Heart right ventricle (tissue), 16 donors: ENCODE measurements around the gene TECR. TPM values are rescaled to one million over a fixed set of nuclear protein-coding genes. Genes with fewer than 3 reads are reported as not detected.

Experiments
- ATAC-seq, 8 donors: fragments of 200-7000 bp; cut with Tn5 transposase; one replicate each; pipeline ENCODE4 v1.9.1; 2020; ENCODE audit warnings: mild to moderate bottlenecking in 8 of 8, moderate library complexity in 8 of 8, moderate number of reproducible peaks in 1 of 8
- DNase-seq, 2 donors: peaks; one replicate each; pipeline ENCODE4 v3.0.0-alpha.2; 2020
- H3K27ac ChIP-seq, 10 donors: fragments of 200-600 bp; sonication (generic) in 2 of 10; one replicate each; pipeline versions ENCODE4 v1.5.0 to v1.8.0; 2020 to 2022; ENCODE audit warnings: mild to moderate bottlenecking in 3 of 10
- H3K27me3 ChIP-seq, 7 donors: fragments of 200-600 bp; one replicate each; pipeline ENCODE4 v1.8.0; 2021 to 2022; ENCODE audit warnings: mild to moderate bottlenecking in 2 of 7
- H3K36me3 ChIP-seq, 9 donors: fragments of 200-600 bp; sonication (generic) in 1 of 9; one replicate each; pipeline versions ENCODE4 v1.5.0 to v1.8.0; 2020 to 2022; ENCODE audit warnings: mild to moderate bottlenecking in 2 of 9
- H3K4me1 ChIP-seq, 9 donors: fragments of 200-600 bp; sonication (generic) in 1 of 9; one replicate each; pipeline versions ENCODE4 v1.5.0 to v1.8.0; 2020 to 2022; ENCODE audit warnings: mild to moderate bottlenecking in 4 of 9
- H3K4me3 ChIP-seq, 10 donors: fragments of 200-600 bp; sonication (generic) in 2 of 10; one replicate each; pipeline versions ENCODE4 v1.5.0 to v1.8.0; 2020 to 2022; ENCODE audit warnings: mild to moderate bottlenecking in 7 of 10, moderate library complexity in 2 of 10
- H3K9me3 ChIP-seq, 11 donors: fragments of 200-600 bp in 10 of 11; sonication (generic) in 2 of 11; one replicate each; pipeline versions ENCODE4 v1.5.0 to v1.8.0; 2013 to 2022; ENCODE audit warnings: mild to moderate bottlenecking in 2 of 11, control low read depth in 1 of 11, moderate library complexity in 1 of 11
- CTCF ChIP-seq, 9 donors: fragments of 200-600 bp; sonication (generic) in 2 of 9; IDR thresholded peaks; one replicate each; pipeline versions ENCODE4 v1.5.0 to v1.8.0; 2021 to 2022; ENCODE audit warnings: antibody characterized with exemption in 9 of 9, mild to moderate bottlenecking in 5 of 9, moderate library complexity in 1 of 9
- WGBS, 2 donors: extraction: QIAGEN DNeasy Blood & Tissue Kit; methylation state at CpG; one replicate each; pipeline ENCODE4 v1.1.7; 2013; ENCODE audit warnings: inconsistent platforms in 1 of 2; 5-methylcytosine and 5-hydroxymethylcytosine counted together
- intact Hi-C, 10 donors: fragments of 100-400 bp; cut with DNase I; formaldehyde crosslinking; loops; one replicate each; pipeline versions ENCODE4 v1.11.1 to v1.14.2; 2022
- polyA plus RNA-seq, 2 donors: library from polyadenylated mRNA; stranded (reverse); fragments of 200-250 nt; gene quantifications; one replicate each; pipeline ENCODE4 v1.2.3, GENCODE V29; 2013
- total RNA-seq, 10 donors: library from RNA; stranded (reverse); fragmentation: NEBNext Ultra II Directional in 3 of 10; extraction: Animal tissue kit (Norgen Biotek cat#: 25700) in 3 of 10; gene quantifications; one replicate each; pipeline versions ENCODE4 v1.2.1 to v1.2.4, GENCODE V29; 2021 to 2023
- donor health status: Arrhythmogenic right ventricular cardiomyopathy.
- donor health status: ischemic (EF 13 %, LVEDD 7.1; RV severe dilation, severe dysfunction).
- donor health status: healthy with polysubstance abuse.
- donor health status: DM: no; HTN: yes; CAD: no.
- donor health status: DM: no; HTN: no; CAD: no.
- donor health status: ischemic (EF 25% LVEDD 6.9; RV normal size, moderate dysfunction).
- donor health status: ischemic (EF 25% LVEDD 5.7; RV mildly dilated, moderate dysfunction).
- donor health status: healthy.
- donor health status: DM: yes; HTN: yes; CAD: no.
- donor health status: Ischemic cardiomyopathy.
- donor health status: ischemic (EF 35%, LVEDD 5.7; RV mildly dilated, moderate dysfunction).
- donor health status: nonischemic (EF 11% LVEDD 7.7; RV severe dilation, severe dysfunction).
- donor health status: DM: yes; HTN: yes; CAD: no.
- donor health status: PGD.
- donor health status: ischemic (EF 29% LVEDD 5.4; RV normal size, mild dysfunction).
- donor health status: nonischemic (EF 23%, LVEDD 6.1; RV moderate dilation, normal function).

Gene TECR
- total and polyA plus RNA-seq, 12 donors, result 61.4 to 194 (median 75.7) TPM

DNA sequence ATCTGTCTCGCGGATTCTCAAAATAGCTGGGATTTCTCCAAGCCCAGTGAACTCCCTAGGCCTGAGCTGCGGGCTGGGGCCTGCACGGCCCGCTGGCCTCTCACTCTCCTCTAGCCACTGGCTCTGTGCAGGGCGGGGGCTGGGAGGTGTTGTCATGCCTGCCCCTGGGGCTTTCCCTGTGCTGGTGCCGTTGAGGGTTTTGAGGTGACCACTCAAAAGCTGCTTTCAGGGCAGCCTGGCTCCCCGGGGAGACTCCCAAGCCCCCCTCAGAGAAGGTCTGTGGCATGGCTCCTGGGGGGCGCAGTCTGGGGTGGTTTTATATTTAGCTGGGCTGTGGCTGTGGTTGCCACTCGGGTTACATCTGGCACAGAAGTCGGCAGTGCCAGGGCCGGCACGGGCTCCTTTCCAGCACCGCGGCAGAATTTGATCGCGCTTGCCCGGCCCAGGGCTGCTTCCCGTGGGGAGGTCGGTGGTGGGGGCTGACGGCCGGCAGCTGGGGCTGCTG is 32.5 kb downstream of the TECR start:
- H3K36me3 ChIP-seq, result peaks cover 0 to 28% (median 6%) of the 10 kb centered on the region in 9 donors
- peaks cover 32 to 67% (median 48%) of the 10 kb centered on the region in 9 donors for H3K4me1 ChIP-seq
- TF ChIP-seq CTCF (IDR thresholded peaks at IDR 0.05), result no peak
- no peaks in the 10 kb centered on the region for H3K27me3 ChIP-seq
- no peaks in the 10 kb centered on the region for H3K9me3 ChIP-seq
- peak overlapping the region in 5 of 10 donors; percentile 3 to 13 (median 8) for H3K4me3 ChIP-seq
- intact Hi-C loops, result no loop called here
- peak; percentile 45 to 57 for DNase-seq
- peak; percentile 45 to 65 (median 56) for ATAC-seq
- peak overlapping the region; percentile 79 to 97 (median 90) for H3K27ac ChIP-seq
- 36 to 41% methylated on average over 22 of the region's 22 CpGs for WGBS, 2 donors

DNA sequence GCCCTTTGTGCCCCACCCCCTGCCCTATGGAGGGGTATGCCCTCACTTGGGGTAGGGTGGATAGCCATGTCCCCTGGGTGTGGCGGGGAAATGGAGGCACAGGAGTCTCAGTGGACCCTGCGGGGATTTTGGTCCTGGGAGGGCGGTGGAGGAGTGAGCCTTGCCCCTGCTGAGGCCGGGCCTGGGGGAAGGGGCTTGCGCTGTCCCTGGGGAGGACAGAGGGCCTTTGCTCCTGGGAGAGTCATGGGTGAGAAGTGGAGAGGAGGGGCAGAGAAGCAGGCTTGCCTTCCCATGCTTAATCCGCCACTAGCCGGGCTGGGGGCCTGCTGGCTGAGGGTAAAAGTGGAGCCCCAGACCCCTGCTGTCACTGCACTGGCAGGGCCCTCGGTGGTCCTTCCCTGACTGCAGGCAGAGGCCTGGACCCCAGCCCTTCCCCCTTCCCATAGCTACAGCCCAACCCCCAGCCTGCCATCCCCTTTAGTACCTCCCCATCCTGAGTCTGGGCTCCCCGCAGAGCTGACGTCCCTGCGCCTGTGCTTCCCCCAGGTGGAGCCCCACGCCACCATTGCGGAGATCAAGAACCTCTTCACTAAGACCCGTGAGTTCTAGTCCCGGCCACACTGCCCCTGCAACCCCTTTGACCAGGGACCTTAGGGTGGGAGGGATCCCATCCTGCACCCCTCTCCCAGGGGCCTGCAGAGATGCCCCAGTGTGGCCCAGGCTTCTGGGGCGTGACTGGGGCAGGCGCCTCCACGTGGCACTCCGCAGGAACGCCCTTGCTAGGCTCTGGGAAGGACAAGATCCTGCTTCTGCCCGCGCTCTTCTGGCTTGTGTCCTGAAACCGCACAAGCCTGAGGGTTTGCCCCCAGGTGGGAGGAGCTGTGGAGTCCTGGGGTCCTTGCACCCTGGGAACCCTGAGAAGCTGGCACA is 33.5 kb downstream of the TECR start:
- H3K36me3 ChIP-seq, result peaks cover 0 to 38% (median 6%) of the 10 kb centered on the region in 9 donors
- H3K27ac ChIP-seq, result peak overlapping the region; percentile 79 to 97 (median 90)
- peak overlapping the region in 4 of 10 donors; percentile 7 to 13 (median 8) for H3K4me3 ChIP-seq
- intact Hi-C loops, result no loop called here
- H3K4me1 ChIP-seq, result peaks cover 31 to 60% (median 46%) of the 10 kb centered on the region in 9 donors
- DNase-seq, result peak in 1 of 2 donors; percentile 22
- TF ChIP-seq CTCF (IDR thresholded peaks at IDR 0.05), result no peak
- ATAC-seq, result peak in 3 of 8 donors; percentile 7 to 26 (median 14)
- whole genome bisulfite sequencing, 2 donors, result 74 to 77% methylated on average over 23 of the region's 23 CpGs
- no peaks in the 10 kb centered on the region for H3K9me3 ChIP-seq
- H3K27me3 ChIP-seq, result no peaks in the 10 kb centered on the region

DNA sequence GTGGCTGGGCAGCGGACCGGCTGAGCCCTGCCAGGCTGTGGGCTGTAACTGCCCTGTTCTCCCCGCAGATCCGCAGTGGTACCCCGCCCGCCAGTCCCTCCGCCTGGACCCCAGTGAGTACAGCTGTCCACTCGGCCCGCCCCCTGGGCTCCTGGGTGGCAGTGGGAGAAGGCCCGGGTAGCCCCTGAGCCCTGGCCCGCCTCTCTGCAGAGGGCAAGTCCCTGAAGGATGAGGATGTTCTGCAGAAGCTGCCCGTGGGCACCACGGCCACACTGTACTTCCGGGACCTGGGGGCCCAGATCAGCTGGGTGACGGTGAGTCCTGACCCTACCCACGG is 34.2 kb downstream of the TECR start:
- intact Hi-C loops, result no loop called here

More for the DNA sequence above, 34.2 kb downstream of the TECR start:
- Histone ChIP-seq H3K27ac (peak overlapping the region in 7 of 10 donors; percentile 70 to 97 (median 94)), H3K36me3 (peaks cover 0 to 44% (median 6%) of the 10 kb centered on the region in 9 donors), H3K9me3 (no peaks in the 10 kb centered on the region), H3K4me1 (peaks cover 30 to 55% (median 42%) of the 10 kb centered on the region in 9 donors), H3K4me3 (no peak overlapping the region), H3K27me3 (no peaks in the 10 kb centered on the region)
- DNase-seq, result no peak
- ATAC-seq, result peak in 1 of 8 donors; percentile 0
- 95 to 97% methylated on average over 16 of the region's 16 CpGs for WGBS, 2 donors
- no peak for TF ChIP-seq CTCF (IDR thresholded peaks at IDR 0.05)
